ENCODE data around the gene LEF1. TPM values are rescaled to one million over a fixed set of nuclear protein-coding genes. Genes with fewer than 3 reads are reported as not detected.
A peak's percentile ranks its signal among the peaks of the same experiment; 100 is the strongest.

The LEF1 gene
- total RNA-seq, 1 donor from 2014 or later = 2.8 TPM

DNA sequence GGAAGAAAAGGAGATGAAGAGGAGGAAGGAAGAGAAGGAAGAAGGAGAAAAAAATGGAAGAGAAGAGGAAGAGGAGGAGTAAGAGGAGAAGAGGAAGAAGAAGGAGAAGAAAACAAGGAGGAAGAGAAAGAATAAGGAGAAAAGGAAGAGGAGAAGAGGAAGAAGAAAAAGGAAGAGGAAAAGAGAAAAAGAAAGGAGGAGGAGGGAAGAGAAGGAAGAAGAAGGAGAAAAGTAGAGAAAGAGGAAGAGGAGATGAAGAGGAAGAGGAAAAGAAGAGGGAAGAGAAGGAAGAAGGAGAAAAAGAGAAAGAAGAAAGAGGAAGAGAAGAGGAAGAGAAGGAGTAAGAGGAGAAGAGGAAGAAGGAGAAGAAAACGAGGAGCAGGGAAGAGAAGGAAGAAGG, 11.8 kb upstream of the LEF1 start:
- TF ChIP-seq, protein P1, sequence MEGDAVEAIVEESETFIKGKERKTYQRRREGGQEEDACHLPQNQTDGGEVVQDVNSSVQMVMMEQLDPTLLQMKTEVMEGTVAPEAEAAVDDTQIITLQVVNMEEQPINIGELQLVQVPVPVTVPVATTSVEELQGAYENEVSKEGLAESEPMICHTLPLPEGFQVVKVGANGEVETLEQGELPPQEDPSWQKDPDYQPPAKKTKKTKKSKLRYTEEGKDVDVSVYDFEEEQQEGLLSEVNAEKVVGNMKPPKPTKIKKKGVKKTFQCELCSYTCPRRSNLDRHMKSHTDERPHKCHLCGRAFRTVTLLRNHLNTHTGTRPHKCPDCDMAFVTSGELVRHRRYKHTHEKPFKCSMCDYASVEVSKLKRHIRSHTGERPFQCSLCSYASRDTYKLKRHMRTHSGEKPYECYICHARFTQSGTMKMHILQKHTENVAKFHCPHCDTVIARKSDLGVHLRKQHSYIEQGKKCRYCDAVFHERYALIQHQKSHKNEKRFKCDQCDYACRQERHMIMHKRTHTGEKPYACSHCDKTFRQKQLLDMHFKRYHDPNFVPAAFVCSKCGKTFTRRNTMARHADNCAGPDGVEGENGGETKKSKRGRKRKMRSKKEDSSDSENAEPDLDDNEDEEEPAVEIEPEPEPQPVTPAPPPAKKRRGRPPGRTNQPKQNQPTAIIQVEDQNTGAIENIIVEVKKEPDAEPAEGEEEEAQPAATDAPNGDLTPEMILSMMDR (IDR thresholded peaks at IDR 0.05) = no peak
- Mint-ChIP-seq H3K4me1 (ENCODE audit: low read depth) (no peaks in the 10 kb centered on the region), H3K4me3 (ENCODE audit: unreplicated experiment) (no peak overlapping the region), H3K27me3 (ENCODE audit: low read depth) (peaks cover 2% of the 10 kb centered on the region), H3K36me3 (ENCODE audit: low read depth) (no peaks in the 10 kb centered on the region), H3K27ac (ENCODE audit: unreplicated experiment) (no peak overlapping the region), H3K9me3 (ENCODE audit: low read depth) (no peaks in the 10 kb centered on the region)
- no peak for DNase-seq (ENCODE audit: low spot score)

DNA sequence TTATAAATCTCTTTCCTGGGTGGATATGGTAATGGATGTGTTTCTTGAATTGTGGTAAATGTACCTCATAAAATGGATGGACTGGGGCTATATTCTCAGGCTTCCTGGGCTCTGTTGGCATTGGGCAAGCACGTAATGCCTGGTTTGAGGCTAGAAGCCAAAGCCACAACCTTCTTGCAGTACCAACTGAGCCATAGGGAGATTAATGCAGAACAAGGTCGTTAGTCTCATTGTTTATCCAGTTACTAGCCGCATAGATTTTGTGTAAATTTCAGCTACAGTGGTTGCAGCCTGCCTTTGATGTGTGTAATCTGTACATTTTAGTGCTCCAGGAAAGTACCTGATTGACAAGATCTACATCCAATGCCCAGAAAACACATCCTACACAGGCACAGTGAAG, 7.2 kb upstream of the LEF1 start:
- H3K27me3 Mint-ChIP-seq (ENCODE audit: low read depth) = peaks cover 16% of the 10 kb centered on the region
- no peaks in the 10 kb centered on the region for H3K9me3 Mint-ChIP-seq (ENCODE audit: low read depth)
- peaks cover 15% of the 10 kb centered on the region for H3K4me1 Mint-ChIP-seq (ENCODE audit: low read depth)
- no peaks in the 10 kb centered on the region for H3K36me3 Mint-ChIP-seq (ENCODE audit: low read depth)
- H3K27ac Mint-ChIP-seq (ENCODE audit: unreplicated experiment) = no peak overlapping the region
- no peak overlapping the region for H3K4me3 Mint-ChIP-seq (ENCODE audit: unreplicated experiment)
- TF ChIP-seq, protein P1 (IDR thresholded peaks at IDR 0.05) = no peak
- DNase-seq (ENCODE audit: low spot score) = no peak

DNA sequence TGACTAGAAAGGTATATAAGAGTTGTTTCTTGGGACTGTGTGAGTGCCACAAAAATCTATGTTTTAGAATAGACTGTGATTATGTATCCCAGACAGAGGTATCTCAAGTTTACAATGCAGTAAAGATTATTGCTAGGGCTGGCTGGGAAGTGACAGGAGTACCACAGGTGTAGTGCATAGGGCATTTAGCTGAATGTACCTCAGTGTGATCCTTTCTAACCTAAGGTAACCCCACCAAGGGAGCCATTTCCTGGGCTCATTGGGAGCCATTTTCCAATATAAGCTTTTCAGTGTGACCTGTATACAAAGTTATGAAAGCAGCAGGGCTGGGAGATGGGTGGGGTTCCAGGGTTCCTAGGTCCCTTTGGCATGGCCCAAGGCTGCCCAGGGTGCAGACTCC, 6.1 kb upstream of the LEF1 start:
- Mint-ChIP-seq H3K27ac (ENCODE audit: unreplicated experiment) (no peak overlapping the region), H3K4me1 (ENCODE audit: low read depth) (peaks cover 15% of the 10 kb centered on the region), H3K9me3 (ENCODE audit: low read depth) (no peaks in the 10 kb centered on the region), H3K4me3 (ENCODE audit: unreplicated experiment) (no peak overlapping the region), H3K36me3 (ENCODE audit: low read depth) (no peaks in the 10 kb centered on the region), H3K27me3 (ENCODE audit: low read depth) (peaks cover 25% of the 10 kb centered on the region)
- DNase-seq (ENCODE audit: low spot score) = no peak
- TF ChIP-seq, protein P1 (IDR thresholded peaks at IDR 0.05) = no peak

DNA sequence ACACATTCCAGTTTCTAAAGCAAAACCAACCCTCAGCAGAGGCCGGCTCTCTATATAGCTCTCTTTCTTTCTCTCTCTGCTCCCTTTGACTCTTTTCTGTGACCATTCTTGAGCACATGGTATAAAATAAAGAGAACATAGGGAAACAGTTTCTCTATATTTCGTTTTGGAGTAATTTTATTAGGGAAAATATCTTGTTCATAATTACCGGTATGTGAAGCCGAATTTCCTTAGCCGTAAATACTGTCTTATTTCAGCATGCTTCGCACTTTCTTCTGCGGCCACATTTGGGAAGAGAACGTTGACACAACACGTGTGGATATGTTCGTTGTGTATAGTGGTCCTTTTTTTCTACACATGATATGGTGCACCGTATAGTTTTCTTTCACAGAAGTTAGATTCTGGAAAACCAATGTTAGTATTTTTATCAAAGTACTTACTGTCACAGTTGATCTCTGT, 4.9 kb upstream of the LEF1 start:
- H3K27ac Mint-ChIP-seq (ENCODE audit: unreplicated experiment) = peak overlapping the region; percentile 60
- H3K9me3 Mint-ChIP-seq (ENCODE audit: low read depth) = no peaks in the 10 kb centered on the region
- peaks cover 35% of the 10 kb centered on the region for H3K27me3 Mint-ChIP-seq (ENCODE audit: low read depth)
- peaks cover 24% of the 10 kb centered on the region for H3K4me1 Mint-ChIP-seq (ENCODE audit: low read depth)
- H3K36me3 Mint-ChIP-seq (ENCODE audit: low read depth) = no peaks in the 10 kb centered on the region
- DNase-seq (ENCODE audit: low spot score) = no peak
- TF ChIP-seq, protein P1 (IDR thresholded peaks at IDR 0.05) = no peak
- H3K4me3 Mint-ChIP-seq (ENCODE audit: unreplicated experiment) = peak overlapping the region; percentile 83

DNA sequence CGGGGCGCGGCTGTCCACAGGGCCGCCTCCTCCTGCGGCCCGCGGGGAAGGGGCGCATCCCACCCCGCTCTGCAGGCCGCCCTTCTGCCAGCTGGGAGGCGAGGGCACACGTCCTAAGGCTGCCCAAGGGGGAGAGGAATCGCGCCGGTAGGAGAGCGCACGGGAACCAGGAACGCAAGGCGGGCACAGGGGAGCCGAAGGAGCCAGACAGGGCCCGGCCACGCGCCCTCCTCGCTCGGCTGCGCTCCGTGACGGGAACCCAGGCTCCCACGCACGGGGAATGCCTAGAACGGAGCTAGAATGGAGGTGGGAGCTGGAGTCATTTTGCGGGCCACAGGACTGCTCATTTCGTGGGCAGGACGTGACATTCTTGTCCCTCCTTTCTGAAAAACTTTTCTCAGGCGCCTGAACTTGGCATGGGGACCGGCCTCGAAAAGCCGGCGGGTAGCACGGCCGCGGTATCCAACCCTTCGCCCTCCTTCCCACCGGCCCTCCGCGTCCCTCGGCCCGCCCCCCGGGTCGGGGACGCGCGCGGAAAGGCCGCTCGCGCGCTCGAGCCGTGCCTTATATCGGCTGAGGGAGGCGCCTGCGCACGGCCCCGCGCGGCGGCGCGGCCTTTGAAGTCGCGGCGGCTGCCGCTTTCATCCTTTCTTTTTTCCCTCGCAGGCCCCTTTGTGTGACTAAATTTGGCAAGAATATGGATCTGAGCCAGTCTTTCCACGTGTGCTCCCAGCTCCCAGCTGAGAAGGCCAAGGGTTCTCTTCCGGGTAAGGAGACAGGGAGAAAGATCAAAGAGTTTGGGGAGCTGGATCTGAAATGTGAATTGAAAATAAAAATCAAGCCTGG, 4.2 kb upstream of the LEF1 start:
- DNase-seq (ENCODE audit: low spot score) = no peak
- H3K27ac Mint-ChIP-seq (ENCODE audit: unreplicated experiment) = peak overlapping the region; percentile 60

More for the DNA sequence above, 4.2 kb upstream of the LEF1 start:
- Mint-ChIP-seq H3K9me3 (ENCODE audit: low read depth) (no peaks in the 10 kb centered on the region), H3K27me3 (ENCODE audit: low read depth) (peaks cover 35% of the 10 kb centered on the region), H3K4me1 (ENCODE audit: low read depth) (peaks cover 24% of the 10 kb centered on the region), H3K4me3 (ENCODE audit: unreplicated experiment) (peak overlapping the region; percentile 83), H3K36me3 (ENCODE audit: low read depth) (no peaks in the 10 kb centered on the region)
- TF ChIP-seq, protein P1 (IDR thresholded peaks at IDR 0.05) = no peak

All from chondrocyte (in vitro differentiated cells).